CD4-positive, alpha-beta T cell treated with Interleukin-15 for 1 hour (primary cell): Measurements from ENCODE around the gene ETV6.

Experiments
- DNase-seq: peaks from one replicate; pipeline ENCODE4 v3.0.0-alpha.2; 2020

ETV6 gene

DNA sequence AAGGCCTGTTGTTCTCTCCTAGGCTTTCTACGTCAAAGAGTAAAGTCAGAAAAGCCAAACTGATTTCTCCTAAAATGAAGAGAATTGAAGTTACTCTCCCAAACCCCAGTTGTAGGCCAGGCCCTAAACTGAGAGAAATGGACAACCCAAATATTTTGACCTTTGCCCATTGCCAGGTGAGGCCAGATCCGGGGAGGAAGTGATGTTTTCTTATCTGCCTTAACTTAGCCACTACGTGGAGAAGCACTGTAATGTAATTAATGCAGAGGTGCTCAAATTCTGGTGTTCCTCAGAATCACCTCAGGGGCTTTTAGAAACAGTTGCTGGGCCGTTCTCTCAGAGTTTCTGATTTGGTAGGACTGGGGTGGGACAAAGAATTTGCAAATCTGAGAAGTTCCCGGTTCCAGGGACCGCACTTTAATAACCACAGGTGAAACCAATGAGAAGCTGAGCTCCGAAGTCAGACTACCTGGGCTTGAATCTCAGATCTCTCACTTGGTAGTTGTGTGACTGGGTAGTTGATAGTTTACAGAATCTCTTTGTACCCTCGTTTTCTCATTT is 73.2 kb downstream of the ETV6 start:
- DNase-seq: no peak

- no peak for DNase-seq
Observed at GRCh38 chr12:11723993-11724392, 74.5 kb downstream of the ETV6 start.

DNA sequence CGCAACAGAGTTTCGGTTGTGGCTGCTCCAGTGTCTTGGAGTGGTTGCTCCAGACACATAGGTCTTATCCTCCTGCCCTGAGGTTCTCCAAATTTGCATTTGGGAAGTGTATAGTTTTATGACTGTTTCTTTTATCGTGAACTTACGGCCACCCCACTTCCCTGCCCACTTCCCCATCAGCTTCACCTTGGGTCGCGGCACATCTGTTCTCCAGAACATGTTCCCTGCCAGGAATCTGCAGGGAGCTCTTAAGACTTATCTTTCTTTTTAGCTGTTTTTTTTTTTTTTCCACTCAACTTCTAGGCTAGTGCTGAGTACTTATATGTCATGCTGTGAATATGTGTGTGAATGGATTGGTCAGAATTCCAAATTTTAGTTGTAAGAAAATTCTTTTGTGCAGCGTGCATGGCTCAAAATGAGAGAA is 75.4 kb downstream of the ETV6 start:
- DNase-seq: no peak

- no peak for DNase-seq
Observed at GRCh38 chr12:11725686-11726085, 76.2 kb downstream of the ETV6 start.

GRCh38 chr12:11726659-11727058 is 77.2 kb downstream of the ETV6 start:
- DNase-seq: no peak

GRCh38 chr12:11727133-11727664 is 77.7 kb downstream of the ETV6 start:
- peak; percentile 30 for DNase-seq

DNA sequence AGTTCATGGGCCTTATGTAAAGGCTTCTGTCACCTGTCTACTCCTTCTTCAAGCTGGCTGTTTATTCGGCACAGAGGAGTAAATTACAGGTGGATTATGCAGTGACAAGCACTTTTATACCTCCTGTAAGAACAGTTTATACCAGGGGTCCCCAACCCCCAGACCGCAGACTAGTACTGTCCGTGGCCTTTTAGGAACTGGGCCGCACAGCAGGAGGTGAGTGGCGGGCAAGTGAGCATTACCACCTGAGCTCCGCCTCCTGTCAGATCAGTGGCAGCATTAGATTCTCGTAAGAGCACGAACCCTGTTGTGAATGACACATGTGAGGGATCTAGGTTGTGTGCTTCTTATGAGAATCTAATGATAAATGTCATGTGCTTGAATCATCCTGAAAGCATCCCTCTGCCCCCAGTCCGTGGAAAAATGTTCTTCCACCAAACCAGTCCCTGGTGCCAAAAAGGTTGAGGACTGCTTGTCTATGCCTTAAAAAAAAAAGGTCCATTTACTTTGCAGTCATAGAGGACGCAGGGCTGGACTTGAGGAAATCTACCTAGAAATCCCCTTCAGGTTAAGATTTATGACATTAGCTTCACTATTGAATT is 78.8 kb downstream of the ETV6 start:
- no peak for DNase-seq

GRCh38 chr12:11729008-11729407 is 79.5 kb downstream of the ETV6 start:
- no peak for DNase-seq

DNA sequence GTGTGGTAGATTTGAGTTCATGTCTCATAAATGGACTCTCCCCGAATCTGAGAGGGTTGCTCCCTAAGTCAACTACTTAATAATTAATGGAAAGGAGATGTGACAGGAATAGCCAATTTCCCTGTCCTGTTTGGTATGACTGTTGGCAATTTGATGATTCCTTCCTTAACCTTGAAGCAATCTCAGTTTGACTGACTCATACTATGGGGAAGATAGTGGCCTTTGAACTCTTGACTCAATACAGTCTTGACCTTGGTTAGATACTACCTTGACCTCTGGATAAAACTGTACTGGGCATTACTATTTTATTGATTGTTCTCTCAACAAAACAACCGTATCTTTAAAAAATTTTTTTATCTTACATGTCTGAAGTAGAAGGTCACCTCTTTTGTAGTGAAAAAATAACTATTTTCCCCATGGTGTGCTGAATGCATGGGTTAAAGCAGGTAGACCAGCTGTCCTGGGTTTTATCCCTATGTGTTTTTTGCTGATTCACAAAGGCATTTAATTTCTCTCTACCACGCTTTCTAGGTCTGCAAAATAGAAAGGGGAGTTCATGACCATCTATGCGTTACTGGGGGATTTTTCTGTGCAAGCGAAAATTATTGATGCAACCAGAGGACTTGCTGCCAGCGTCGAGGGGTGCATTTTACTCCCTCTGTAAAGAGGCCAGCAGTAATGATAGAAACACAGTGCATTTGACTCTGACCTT is 80.1 kb downstream of the ETV6 start:
- no peak for DNase-seq

GRCh38 chr12:11730299-11731041 is 81.0 kb downstream of the ETV6 start:
- DNase-seq: peak; percentile 45

DNA sequence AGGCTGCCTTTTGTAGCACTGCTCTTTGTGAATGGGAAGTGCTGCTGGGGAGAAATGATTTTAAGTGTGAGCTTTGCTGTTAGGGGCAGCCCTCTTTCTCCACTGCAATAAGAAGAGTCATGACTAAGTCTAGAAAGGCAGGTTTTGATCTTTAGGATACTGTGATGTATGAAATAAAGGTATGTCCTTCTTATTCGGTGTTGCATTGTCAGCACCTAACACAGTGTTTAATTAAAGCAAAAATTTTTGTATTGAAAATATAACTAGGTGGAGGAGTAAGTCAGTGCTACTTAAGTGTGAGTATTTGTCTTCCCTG is 81.5 kb downstream of the ETV6 start:
- DNase-seq: no peak

DNA sequence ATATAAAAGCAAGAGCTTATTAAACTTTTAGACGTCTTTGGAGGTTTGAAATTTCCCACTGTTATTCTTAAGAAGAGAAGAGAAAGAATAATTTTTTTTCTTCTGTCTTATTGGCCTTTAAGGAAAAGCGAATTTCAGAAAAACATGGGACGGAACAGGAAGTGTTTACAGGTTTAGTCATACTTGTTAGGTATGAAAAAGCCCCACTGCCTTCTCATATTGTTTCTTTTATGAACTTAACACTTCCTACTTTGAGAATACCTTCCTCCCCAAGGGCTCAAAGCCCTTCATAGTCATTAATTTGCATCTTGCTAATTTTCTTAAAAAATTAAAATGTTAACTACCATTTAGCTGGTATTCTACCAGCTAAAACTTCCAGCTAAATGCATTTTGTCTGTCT is 82.0 kb downstream of the ETV6 start:
- no peak for DNase-seq

GRCh38 chr12:11732023-11732422 is 82.5 kb downstream of the ETV6 start:
- no peak for DNase-seq

GRCh38 chr12:11732715-11733114 is 83.2 kb downstream of the ETV6 start:
- no peak for DNase-seq

GRCh38 chr12:11734580-11735180 is 85.2 kb downstream of the ETV6 start:
- no peak for DNase-seq

DNA sequence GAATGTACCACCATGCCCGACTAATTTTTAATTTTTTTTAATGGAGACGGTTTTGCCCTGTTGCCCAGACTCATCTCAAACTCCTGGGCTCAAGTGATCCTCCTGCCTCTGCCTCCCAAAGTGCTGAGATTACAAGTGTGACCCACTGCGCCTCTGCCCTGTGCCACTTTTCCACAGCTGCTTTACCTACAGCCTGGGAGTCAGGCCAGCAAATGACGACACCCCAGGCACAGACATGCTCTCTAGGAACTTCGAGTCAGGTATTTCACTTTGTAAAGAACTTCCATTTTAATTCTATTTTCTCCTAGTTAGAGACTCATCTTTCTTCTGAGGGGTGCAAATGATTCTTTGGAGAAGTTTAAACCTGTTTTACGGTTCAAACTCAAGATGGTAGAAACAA is 89.0 kb downstream of the ETV6 start:
- no peak for DNase-seq

GRCh38 chr12:11739980-11740577 is 90.6 kb downstream of the ETV6 start:
- no peak for DNase-seq

GRCh38 chr12:11741434-11742092 is 92.1 kb downstream of the ETV6 start:
- no peak for DNase-seq

DNA sequence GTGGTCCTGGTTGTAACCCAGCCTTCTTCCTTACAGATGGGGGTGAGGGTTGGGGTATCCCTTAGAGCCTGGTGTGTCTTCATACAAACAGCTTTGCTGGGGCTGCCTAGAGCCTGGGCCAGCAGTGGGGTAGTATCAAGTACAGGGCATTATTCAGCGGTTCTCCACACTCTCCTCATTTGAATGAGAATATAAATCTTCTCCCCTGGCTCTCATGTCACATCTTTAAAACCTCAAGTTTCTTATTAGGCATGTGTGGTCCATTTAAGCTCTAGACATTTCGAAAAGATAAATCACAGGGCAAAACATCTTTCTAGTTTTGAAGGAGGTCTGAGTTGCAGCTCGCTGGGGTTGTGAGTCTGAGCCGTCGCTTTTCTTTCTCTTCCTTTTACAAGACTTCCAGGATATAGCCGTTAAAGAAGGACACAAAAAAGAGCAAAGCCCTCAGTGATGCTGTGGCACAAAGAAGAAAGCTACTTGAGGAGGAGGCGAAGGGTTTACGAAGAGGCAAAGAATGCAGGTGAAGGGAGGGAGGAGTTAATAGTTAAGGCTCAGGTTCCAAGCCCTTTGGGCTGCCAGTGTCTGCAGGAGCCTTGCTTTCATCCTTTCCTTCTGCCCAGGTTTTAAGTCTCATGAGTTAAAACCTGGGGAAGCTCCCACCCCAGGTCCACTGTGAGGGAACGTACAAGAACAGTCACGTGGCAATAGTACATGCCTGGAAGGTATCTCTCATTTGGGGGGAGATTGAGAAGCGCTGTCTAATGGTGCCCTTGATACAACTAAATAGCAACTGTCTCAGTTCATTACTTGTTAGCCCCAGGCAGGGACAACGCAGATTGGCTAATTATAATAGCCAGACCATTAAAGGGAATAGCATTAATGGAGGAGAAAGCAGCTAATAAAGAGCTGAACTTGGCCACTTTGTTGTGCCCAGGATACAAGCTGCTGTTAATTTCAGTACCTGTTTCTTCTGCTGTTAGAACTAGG is 94.2 kb downstream of the ETV6 start:
- no peak for DNase-seq

DNA sequence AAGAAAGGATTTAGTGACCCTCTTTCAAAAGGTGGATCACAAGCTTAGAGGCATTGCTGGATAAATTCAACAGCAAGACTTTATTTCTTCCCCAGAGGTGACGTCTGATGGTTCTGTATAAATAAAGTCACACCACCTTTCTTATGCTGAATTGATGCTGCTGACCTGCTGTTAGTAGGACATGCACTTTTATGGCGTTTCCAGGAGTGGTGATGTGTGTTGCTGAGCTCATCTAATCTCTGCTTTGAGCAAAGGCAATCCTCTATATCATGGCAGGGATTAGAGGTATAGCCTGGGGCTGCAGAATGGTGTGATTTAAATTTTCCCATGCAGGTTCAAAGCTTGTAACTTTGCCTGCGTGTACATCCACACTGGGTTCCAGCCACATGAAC is 94.9 kb downstream of the ETV6 start:
- DNase-seq: no peak

DNA sequence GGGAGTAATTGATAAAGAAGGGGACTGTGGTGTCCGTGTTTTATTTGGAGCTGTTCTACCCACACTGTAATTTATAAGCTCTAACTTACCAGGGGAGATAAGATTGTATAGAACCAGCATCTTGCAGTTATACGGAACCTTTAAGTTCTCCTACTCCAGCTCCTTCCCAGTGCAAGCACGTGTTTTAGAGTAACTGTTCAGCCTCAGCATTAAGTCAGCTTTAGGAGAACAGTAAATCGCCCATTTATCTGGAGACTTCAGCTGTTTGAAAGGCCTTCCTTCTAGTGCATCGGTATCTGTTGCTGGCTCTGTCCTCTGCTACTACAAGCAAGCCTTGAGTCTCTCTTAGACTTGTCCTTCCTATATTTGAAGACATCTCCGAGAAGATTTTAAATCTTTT is 95.6 kb downstream of the ETV6 start:
- DNase-seq: no peak
